HEK293 (cell line): ENCODE results near the gene VAV3.

Experiments
- CTCF ChIA-PET: fragments of 350-600 bp; formaldehyde crosslinking; extraction: SDS; loops from one replicate; lab custom pipeline; 2021; ENCODE audit warnings: antibody characterized with exemption; lab: Yijun Ruan, JAX
- POLR2A ChIA-PET: fragments of 300-600 bp; formaldehyde crosslinking; extraction: SDS; loops from one replicate; lab custom pipeline; 2020; ENCODE audit warnings: antibody characterized with exemption, inconsistent platforms; lab: Yijun Ruan, JAX
- H3K27ac ChIP-seq: fragments of 200-500 bp; sonication (Bioruptor generic); 2 replicates; pipeline ENCODE4 v1.5.1; 2014; ENCODE audit warnings: low read depth, low read length, control low read depth, inconsistent platforms; ENCODE audit errors: extremely low read depth
- H3K36me3 ChIP-seq, 2 experiments: fragments of 200-500 bp in 1 of 2; sonication (Bioruptor generic) in 1 of 2; 1 replicate in 1 of 2; 2 replicates in 1 of 2; pipeline ENCODE4 v1.5.1; 2014 to 2017; ENCODE audit warnings: inconsistent platforms in 2 of 2, low read length in 2 of 2; ENCODE audit not compliant: control insufficient read depth in 2 of 2, insufficient read depth in 1 of 2
- H3K4me1 ChIP-seq: fragments of 200-500 bp; sonication (Bioruptor generic); 2 replicates; pipeline ENCODE4 v1.5.1; 2014; ENCODE audit warnings: mild to moderate bottlenecking, low read length, inconsistent platforms; ENCODE audit not compliant: control insufficient read depth, insufficient read depth
- H3K4me3 ChIP-seq: 2 replicates; pipeline ENCODE4 v1.5.1; 2011; ENCODE audit warnings: low read depth, mild to moderate bottlenecking, control low read depth, low read length, moderate library complexity
- H3K9me3 ChIP-seq: fragments of 200-500 bp; sonication (Bioruptor generic); 2 replicates; pipeline ENCODE4 v1.5.1; 2014; ENCODE audit warnings: low read depth, low read length, inconsistent platforms; ENCODE audit not compliant: control insufficient read depth, insufficient read depth
- FEZF1 ChIP-seq: fragments of 450-650 bp; formaldehyde crosslinking; IDR thresholded peaks from 2 replicates; pipeline ENCODE4 v1.5.1; 2016; ENCODE audit warnings: missing biosample characterization, missing genetic modification characterization
- KLF16 ChIP-seq: fragments of 450-650 bp; formaldehyde crosslinking; IDR thresholded peaks from 2 replicates; pipeline ENCODE4 v1.5.1; 2017; ENCODE audit warnings: missing biosample characterization, missing genetic modification characterization
- KLF8 ChIP-seq: fragments of 450-650 bp; formaldehyde crosslinking; IDR thresholded peaks from 2 replicates; pipeline ENCODE4 v1.5.1; 2016; ENCODE audit warnings: missing biosample characterization, missing genetic modification characterization
- OSR2 ChIP-seq: fragments of 450-650 bp; formaldehyde crosslinking; IDR thresholded peaks from 2 replicates; pipeline ENCODE4 v1.5.1; 2016; ENCODE audit warnings: missing biosample characterization, missing genetic modification characterization
- REST ChIP-seq: fragments of 450-650 bp; formaldehyde crosslinking; IDR thresholded peaks from 2 replicates; pipeline ENCODE4 v1.5.1; 2016; ENCODE audit warnings: missing biosample characterization, missing genetic modification characterization
- SP2 ChIP-seq: fragments of 450-650 bp; formaldehyde crosslinking; IDR thresholded peaks from 2 replicates; pipeline ENCODE4 v1.5.1; 2016; ENCODE audit warnings: missing biosample characterization, missing genetic modification characterization
- ZBTB17 ChIP-seq: fragments of 450-650 bp; formaldehyde crosslinking; IDR thresholded peaks from 2 replicates; pipeline ENCODE4 v1.5.1; 2016; ENCODE audit warnings: missing biosample characterization, missing genetic modification characterization
- ZEB2 ChIP-seq: fragments of 450-650 bp; formaldehyde crosslinking; IDR thresholded peaks from 2 replicates; pipeline ENCODE4 v1.5.1; 2016; ENCODE audit warnings: missing biosample characterization, missing genetic modification characterization
- ZNF121 ChIP-seq: fragments of 450-650 bp; formaldehyde crosslinking; IDR thresholded peaks from 2 replicates; pipeline ENCODE4 v1.5.1; 2016; ENCODE audit warnings: missing biosample characterization, missing genetic modification characterization
- ZNF169 ChIP-seq: fragments of 450-650 bp; formaldehyde crosslinking; IDR thresholded peaks from 2 replicates; pipeline ENCODE4 v1.5.1; 2016; ENCODE audit warnings: missing biosample characterization, missing genetic modification characterization
- ZNF184 ChIP-seq: fragments of 450-650 bp; IDR thresholded peaks from 2 replicates; pipeline ENCODE4 v1.5.1; 2018; ENCODE audit warnings: missing biosample characterization, mild to moderate bottlenecking, missing genetic modification characterization
- ZNF24 ChIP-seq: fragments of 450-650 bp; formaldehyde crosslinking; IDR thresholded peaks from 2 replicates; pipeline ENCODE4 v1.5.1; 2016; ENCODE audit warnings: missing biosample characterization, missing genetic modification characterization
- ZNF350 ChIP-seq: fragments of 450-650 bp; formaldehyde crosslinking; IDR thresholded peaks from 2 replicates; pipeline ENCODE4 v1.5.0; 2017; ENCODE audit warnings: missing biosample characterization, mild to moderate bottlenecking, missing genetic modification characterization
- ZNF544 ChIP-seq: fragments of 450-650 bp; formaldehyde crosslinking; IDR thresholded peaks from 2 replicates; pipeline ENCODE4 v1.5.0; 2017; ENCODE audit warnings: missing biosample characterization, missing genetic modification characterization
- ZNF558 ChIP-seq: fragments of 450-650 bp; formaldehyde crosslinking; IDR thresholded peaks from 2 replicates; pipeline ENCODE4 v1.5.1; 2016; ENCODE audit warnings: missing biosample characterization, missing genetic modification characterization
- ZNF571 ChIP-seq: fragments of 450-650 bp; formaldehyde crosslinking; IDR thresholded peaks from 2 replicates; pipeline ENCODE4 v1.5.0; 2017; ENCODE audit warnings: missing biosample characterization, missing genetic modification characterization
- ZNF600 ChIP-seq: fragments of 450-650 bp; formaldehyde crosslinking; IDR thresholded peaks from 2 replicates; pipeline ENCODE4 v1.5.1; 2016; ENCODE audit warnings: missing biosample characterization, missing genetic modification characterization
- ZNF629 ChIP-seq: fragments of 450-650 bp; formaldehyde crosslinking; IDR thresholded peaks from 2 replicates; pipeline ENCODE4 v1.5.1; 2017; ENCODE audit warnings: missing biosample characterization, missing genetic modification characterization
- ZNF660 ChIP-seq: fragments of 450-650 bp; IDR thresholded peaks from 2 replicates; pipeline ENCODE4 v1.5.1; 2018; ENCODE audit warnings: missing biosample characterization, mild to moderate bottlenecking, missing genetic modification characterization
- TF ChIP-seq, protein P1 (sequence below): fragments of 450-650 bp; formaldehyde crosslinking; IDR thresholded peaks from 2 replicates; pipeline ENCODE4 v1.5.1; 2016; ENCODE audit warnings: missing biosample characterization, missing genetic modification characterization
- TF ChIP-seq, protein P2 (sequence below): fragments of 450-650 bp; formaldehyde crosslinking; IDR thresholded peaks from 2 replicates; pipeline ENCODE4 v1.5.1; 2016; ENCODE audit warnings: missing biosample characterization, missing genetic modification characterization
- TF ChIP-seq, protein P3 (sequence below): fragments of 450-650 bp; formaldehyde crosslinking; IDR thresholded peaks from 2 replicates; pipeline ENCODE4 v1.5.1; 2016; ENCODE audit warnings: missing biosample characterization, missing genetic modification characterization

Gene VAV3

DNA sequence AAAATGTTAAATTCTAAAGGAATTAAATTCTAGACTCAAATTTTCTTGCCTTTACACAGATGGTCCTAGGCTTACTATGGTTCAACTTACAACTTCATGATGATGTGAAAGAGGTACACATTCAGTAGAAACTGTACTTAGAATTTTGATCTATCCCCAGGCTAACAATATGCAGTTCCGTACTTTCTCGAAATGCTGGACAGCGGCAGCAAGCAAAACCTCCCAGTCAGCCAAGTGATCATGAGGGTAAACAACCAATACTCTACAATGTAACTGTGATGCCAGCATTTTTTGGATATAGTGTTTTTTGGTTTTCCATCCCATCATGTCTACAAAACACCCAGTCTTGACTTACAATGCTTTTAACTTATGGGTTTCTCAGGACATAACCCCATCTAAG lies 25.7 kb downstream of the VAV3 start:
- H3K4me3 ChIP-seq, result no peak overlapping the region
- H3K9me3 ChIP-seq, result no peaks in the 10 kb centered on the region
- peaks cover 14% of the 10 kb centered on the region for H3K4me1 ChIP-seq
- H3K36me3 ChIP-seq, result no peaks in the 10 kb centered on the region
- TF ChIP-seq ZNF121 (tag by site-specific recombination) (no peak), REST (tag by site-specific recombination) (peak; percentile 92)
- ChIA-PET CTCF (no interaction called here), POLR2A (no interaction called here)
- no peak overlapping the region for H3K27ac ChIP-seq

- H3K27ac ChIP-seq, result no peak overlapping the region
- ChIA-PET POLR2A (interaction anchor here (1.3 kb wide), 1 partner anchor 27 kb away, joined by 4 read pairs; no protein-coding TSS in a partner anchor), CTCF (no interaction called here)
- H3K36me3 ChIP-seq, result no peaks in the 10 kb centered on the region
- peaks cover 14% of the 10 kb centered on the region for H3K4me1 ChIP-seq
- no peaks in the 10 kb centered on the region for H3K9me3 ChIP-seq
- no peak overlapping the region for H3K4me3 ChIP-seq
- TF ChIP-seq ZNF350 (tag by site-specific recombination), result no peak
- TF ChIP-seq ZNF629 (tag by site-specific recombination), result peak; percentile 66
- TF ChIP-seq, protein P1, sequence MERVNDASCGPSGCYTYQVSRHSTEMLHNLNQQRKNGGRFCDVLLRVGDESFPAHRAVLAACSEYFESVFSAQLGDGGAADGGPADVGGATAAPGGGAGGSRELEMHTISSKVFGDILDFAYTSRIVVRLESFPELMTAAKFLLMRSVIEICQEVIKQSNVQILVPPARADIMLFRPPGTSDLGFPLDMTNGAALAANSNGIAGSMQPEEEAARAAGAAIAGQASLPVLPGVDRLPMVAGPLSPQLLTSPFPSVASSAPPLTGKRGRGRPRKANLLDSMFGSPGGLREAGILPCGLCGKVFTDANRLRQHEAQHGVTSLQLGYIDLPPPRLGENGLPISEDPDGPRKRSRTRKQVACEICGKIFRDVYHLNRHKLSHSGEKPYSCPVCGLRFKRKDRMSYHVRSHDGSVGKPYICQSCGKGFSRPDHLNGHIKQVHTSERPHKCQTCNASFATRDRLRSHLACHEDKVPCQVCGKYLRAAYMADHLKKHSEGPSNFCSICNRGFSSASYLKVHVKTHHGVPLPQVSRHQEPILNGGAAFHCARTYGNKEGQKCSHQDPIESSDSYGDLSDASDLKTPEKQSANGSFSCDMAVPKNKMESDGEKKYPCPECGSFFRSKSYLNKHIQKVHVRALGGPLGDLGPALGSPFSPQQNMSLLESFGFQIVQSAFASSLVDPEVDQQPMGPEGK (tag by site-specific recombination), result 0 out of 2 replicates have a peak, but pooled peaks have one; percentile 19
- TF ChIP-seq, protein P2, sequence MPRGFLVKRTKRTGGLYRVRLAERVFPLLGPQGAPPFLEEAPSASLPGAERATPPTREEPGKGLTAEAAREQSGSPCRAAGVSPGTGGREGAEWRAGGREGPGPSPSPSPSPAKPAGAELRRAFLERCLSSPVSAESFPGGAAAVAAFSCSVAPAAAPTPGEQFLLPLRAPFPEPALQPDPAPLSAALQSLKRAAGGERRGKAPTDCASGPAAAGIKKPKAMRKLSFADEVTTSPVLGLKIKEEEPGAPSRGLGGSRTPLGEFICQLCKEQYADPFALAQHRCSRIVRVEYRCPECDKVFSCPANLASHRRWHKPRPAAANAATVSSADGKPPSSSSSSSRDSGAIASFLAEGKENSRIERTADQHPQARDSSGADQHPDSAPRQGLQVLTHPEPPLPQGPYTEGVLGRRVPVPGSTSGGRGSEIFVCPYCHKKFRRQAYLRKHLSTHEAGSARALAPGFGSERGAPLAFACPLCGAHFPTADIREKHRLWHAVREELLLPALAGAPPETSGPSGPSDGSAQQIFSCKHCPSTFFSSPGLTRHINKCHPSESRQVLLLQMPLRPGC (tag by site-specific recombination), result peak; percentile 56; the same call in 1 of the 2 replicates
- TF ChIP-seq SP2, result no peak
- TF ChIP-seq ZEB2, result peak; percentile 79
- TF ChIP-seq KLF8 (tag by site-specific recombination), result peak; percentile 61
- TF ChIP-seq ZNF169, result no peak
- no peak for TF ChIP-seq KLF16 (tag by site-specific recombination)
- no peak for TF ChIP-seq ZNF544
- no peak for TF ChIP-seq ZNF571 (tag by site-specific recombination)
- TF ChIP-seq ZNF558 (tag by site-specific recombination), result peak; percentile 24; the same call in 1 of the 2 replicates
- peak; percentile 43; the same call in 1 of the 2 replicates for TF ChIP-seq ZBTB17 (tag by site-specific recombination)
- TF ChIP-seq ZNF184 (tag by site-specific recombination), result peak; percentile 85
- 0 out of 2 replicates have a peak, but pooled peaks have one; percentile 43 for TF ChIP-seq ZNF24 (tag by site-specific recombination)
- TF ChIP-seq, protein P3, sequence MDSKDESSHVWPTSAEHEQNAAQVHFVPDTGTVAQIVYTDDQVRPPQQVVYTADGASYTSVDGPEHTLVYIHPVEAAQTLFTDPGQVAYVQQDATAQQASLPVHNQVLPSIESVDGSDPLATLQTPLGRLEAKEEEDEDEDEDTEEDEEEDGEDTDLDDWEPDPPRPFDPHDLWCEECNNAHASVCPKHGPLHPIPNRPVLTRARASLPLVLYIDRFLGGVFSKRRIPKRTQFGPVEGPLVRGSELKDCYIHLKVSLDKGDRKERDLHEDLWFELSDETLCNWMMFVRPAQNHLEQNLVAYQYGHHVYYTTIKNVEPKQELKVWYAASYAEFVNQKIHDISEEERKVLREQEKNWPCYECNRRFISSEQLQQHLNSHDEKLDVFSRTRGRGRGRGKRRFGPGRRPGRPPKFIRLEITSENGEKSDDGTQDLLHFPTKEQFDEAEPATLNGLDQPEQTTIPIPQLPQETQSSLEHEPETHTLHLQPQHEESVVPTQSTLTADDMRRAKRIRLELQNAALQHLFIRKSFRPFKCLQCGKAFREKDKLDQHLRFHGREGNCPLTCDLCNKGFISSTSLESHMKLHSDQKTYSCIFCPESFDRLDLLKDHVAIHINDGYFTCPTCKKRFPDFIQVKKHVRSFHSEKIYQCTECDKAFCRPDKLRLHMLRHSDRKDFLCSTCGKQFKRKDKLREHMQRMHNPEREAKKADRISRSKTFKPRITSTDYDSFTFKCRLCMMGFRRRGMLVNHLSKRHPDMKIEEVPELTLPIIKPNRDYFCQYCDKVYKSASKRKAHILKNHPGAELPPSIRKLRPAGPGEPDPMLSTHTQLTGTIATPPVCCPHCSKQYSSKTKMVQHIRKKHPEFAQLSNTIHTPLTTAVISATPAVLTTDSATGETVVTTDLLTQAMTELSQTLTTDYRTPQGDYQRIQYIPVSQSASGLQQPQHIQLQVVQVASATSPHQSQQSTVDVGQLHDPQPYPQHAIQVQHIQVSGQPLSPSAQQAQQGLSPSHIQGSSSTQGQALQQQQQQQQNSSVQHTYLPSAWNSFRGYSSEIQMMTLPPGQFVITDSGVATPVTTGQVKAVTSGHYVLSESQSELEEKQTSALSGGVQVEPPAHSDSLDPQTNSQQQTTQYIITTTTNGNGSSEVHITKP (tag by site-specific recombination), result peak; percentile 81
- TF ChIP-seq OSR2 (tag by site-specific recombination), result peak; percentile 84
- TF ChIP-seq ZNF660 (tag by site-specific recombination), result peak; percentile 81
- TF ChIP-seq FEZF1 (tag by site-specific recombination), result peak; percentile 45; the same call in 1 of the 2 replicates
- peak; percentile 84 for TF ChIP-seq ZNF600 (tag by site-specific recombination)
These were observed 28.2 kb downstream of the VAV3 start for GRCh38 chr1:107936498-107937481.
